DOHH2 (cell line): Measurements from ENCODE around the gene MMD.

ENCODE experiments used
- EZH2phosphoT487 ChIP-seq: fragments of 200-600 bp; sonication (generic); IDR thresholded peaks from 2 replicates; pipeline ENCODE4 v1.6.1; 2017; ENCODE audit warnings: borderline replicate concordance, mild to moderate bottlenecking, antibody characterized with exemption, low read length, moderate library complexity, mixed read lengths
- TF ChIP-seq, protein P1 (sequence below): fragments of 200-600 bp; sonication (generic); IDR thresholded peaks from one replicate; pipeline ENCODE4 v1.5.1; 2014; ENCODE audit warnings: antibody characterized with exemption, mild to moderate bottlenecking, low read depth, low read length; ENCODE audit not compliant: poor library complexity, severe bottlenecking

DNA sequence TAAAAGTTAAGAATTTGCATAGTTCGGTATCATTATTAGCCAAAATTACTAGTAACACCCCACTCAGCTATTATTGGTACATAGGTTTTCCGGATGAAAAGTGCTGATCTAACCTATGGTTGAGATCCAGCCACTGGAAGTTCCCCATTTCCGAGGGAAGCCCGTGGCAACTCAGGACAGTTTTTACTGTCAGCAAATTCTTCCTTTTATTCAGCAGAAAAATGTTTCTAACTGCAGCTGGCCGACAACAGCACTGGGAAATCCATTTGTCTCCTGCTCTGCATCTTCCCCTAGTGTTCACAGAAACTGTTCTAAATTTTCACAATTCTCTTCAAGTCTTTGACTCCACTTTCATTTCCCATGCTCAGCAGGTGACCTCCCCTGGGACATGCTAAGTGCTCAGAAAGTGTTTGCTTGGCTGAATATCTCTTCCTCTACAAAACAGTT, 15.5 kb upstream of the MMD start:
- TF ChIP-seq, protein P1, sequence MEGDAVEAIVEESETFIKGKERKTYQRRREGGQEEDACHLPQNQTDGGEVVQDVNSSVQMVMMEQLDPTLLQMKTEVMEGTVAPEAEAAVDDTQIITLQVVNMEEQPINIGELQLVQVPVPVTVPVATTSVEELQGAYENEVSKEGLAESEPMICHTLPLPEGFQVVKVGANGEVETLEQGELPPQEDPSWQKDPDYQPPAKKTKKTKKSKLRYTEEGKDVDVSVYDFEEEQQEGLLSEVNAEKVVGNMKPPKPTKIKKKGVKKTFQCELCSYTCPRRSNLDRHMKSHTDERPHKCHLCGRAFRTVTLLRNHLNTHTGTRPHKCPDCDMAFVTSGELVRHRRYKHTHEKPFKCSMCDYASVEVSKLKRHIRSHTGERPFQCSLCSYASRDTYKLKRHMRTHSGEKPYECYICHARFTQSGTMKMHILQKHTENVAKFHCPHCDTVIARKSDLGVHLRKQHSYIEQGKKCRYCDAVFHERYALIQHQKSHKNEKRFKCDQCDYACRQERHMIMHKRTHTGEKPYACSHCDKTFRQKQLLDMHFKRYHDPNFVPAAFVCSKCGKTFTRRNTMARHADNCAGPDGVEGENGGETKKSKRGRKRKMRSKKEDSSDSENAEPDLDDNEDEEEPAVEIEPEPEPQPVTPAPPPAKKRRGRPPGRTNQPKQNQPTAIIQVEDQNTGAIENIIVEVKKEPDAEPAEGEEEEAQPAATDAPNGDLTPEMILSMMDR, result no peak
- no peak for TF ChIP-seq EZH2phosphoT487
